Naive thymus-derived CD4-positive, alpha-beta T cell (primary cell): ENCODE measurements around the gene VEZT. TPM values are rescaled to one million over a fixed set of nuclear protein-coding genes. Genes with fewer than 3 reads are reported as not detected.

Source experiments
- ATAC-seq: fragments of 150-1000 bp; cut with Tn5 transposase; 2 replicates; pipeline ENCODE4 v1.10.0; 2021; ENCODE audit warnings: mild to moderate bottlenecking, moderate library complexity
- CTCF ChIA-PET: fragments of 350-600 bp; sonication (Branson Sonifier 250); formaldehyde crosslinking; loops from one replicate; lab custom pipeline; 2021; ENCODE audit warnings: antibody characterized with exemption; lab: Charles Lee
- POLR2A ChIA-PET: fragments of 350-600 bp; sonication (Branson Sonifier 250); formaldehyde crosslinking; loops from one replicate; lab custom pipeline; 2021; ENCODE audit warnings: antibody characterized with exemption, inconsistent platforms; lab: Charles Lee
- DNase-seq, 9 donors: peaks; one replicate each; pipeline versions ENCODE4 v3.0.0 to v3.0.0-alpha.2; 2020 to 2022; ENCODE audit warnings: mixed read lengths in 1 of 9
- H3K27ac ChIP-seq: one replicate; pipeline ENCODE4 v1.7.0; 2013; ENCODE audit warnings: mild to moderate bottlenecking, low read depth, low read length, moderate library complexity
- H3K27me3 ChIP-seq, 2 donors: one replicate each; pipeline ENCODE4 v1.7.0; 2013; ENCODE audit warnings: low read length in 2 of 2, mild to moderate bottlenecking in 2 of 2, moderate library complexity in 2 of 2; ENCODE audit not compliant: control insufficient read depth in 2 of 2, insufficient read depth in 2 of 2
- H3K36me3 ChIP-seq, 3 experiments: 1 replicate in 2 of 3; 2 replicates in 1 of 3; pipeline ENCODE4 v1.7.0; 2013; ENCODE audit warnings: low read length in 3 of 3, mild to moderate bottlenecking in 3 of 3, moderate library complexity in 1 of 3; ENCODE audit not compliant: insufficient read depth in 3 of 3, control insufficient read depth in 2 of 3
- H3K4me1 ChIP-seq, 2 donors: one replicate each; pipeline ENCODE4 v1.7.0; 2013; ENCODE audit warnings: low read length in 2 of 2, mild to moderate bottlenecking in 2 of 2, moderate library complexity in 1 of 2; ENCODE audit not compliant: control insufficient read depth in 2 of 2, insufficient read depth in 2 of 2
- H3K4me3 ChIP-seq: 2 replicates; pipeline ENCODE4 v1.7.0; 2013; ENCODE audit warnings: mild to moderate bottlenecking, low read length
- H3K9me3 ChIP-seq, 3 experiments: 1 replicate in 2 of 3; 2 replicates in 1 of 3; pipeline ENCODE4 v1.7.0; 2013; ENCODE audit warnings: low read length in 3 of 3; ENCODE audit not compliant: control insufficient read depth in 2 of 3
- H3K27ac Mint-ChIP-seq, 9 donors: one replicate each; pipeline ENCODE4 v1.8.0; 2020 to 2022; ENCODE audit warnings: mixed read lengths in 9 of 9, mild to moderate bottlenecking in 8 of 9, moderate library complexity in 5 of 9, inconsistent platforms in 2 of 9
- H3K27me3 Mint-ChIP-seq, 5 donors: one replicate each; pipeline ENCODE4 v1.8.0; 2021 to 2022; ENCODE audit warnings: mixed read lengths in 5 of 5, mild to moderate bottlenecking in 1 of 5
- H3K36me3 Mint-ChIP-seq, 5 donors: one replicate each; pipeline ENCODE4 v1.8.0; 2020 to 2022; ENCODE audit warnings: mixed read lengths in 5 of 5, mild to moderate bottlenecking in 3 of 5, inconsistent platforms in 1 of 5
- H3K4me1 Mint-ChIP-seq, 7 donors: one replicate each; pipeline ENCODE4 v1.8.0; 2020 to 2022; ENCODE audit warnings: mixed read lengths in 7 of 7, mild to moderate bottlenecking in 3 of 7, inconsistent platforms in 1 of 7
- H3K4me3 Mint-ChIP-seq, 10 donors: one replicate each; pipeline ENCODE4 v1.8.0; 2020 to 2022; ENCODE audit warnings: mild to moderate bottlenecking in 10 of 10, mixed read lengths in 10 of 10, moderate library complexity in 6 of 10, inconsistent platforms in 2 of 10
- H3K9me3 Mint-ChIP-seq, 11 donors: one replicate each; pipeline ENCODE4 v1.8.0; 2020 to 2022; ENCODE audit warnings: mixed read lengths in 11 of 11, mild to moderate bottlenecking in 4 of 11, inconsistent platforms in 1 of 11, moderate library complexity in 1 of 11
- intact Hi-C, 2 donors: fragments of 100-400 bp; cut with micrococcal nuclease; formaldehyde crosslinking; loops; one replicate each; pipeline ENCODE4 v1.15.1; 2023
- polyA plus RNA-seq, 2 donors: library from polyadenylated mRNA; unstranded; fragments of 300-500 nt; fragmentation: Illumina TruSeq; gene quantifications; one replicate each; pipeline ENCODE4 v1.2.3, GENCODE V29; 2021
- total RNA-seq, 6 experiments: library from RNA in 5 of 6; stranded (reverse) in 5 of 6; gene quantifications; 1 replicate in 5 of 6; 2 replicates in 1 of 6; pipeline ENCODE4 v1.2.3 and lab custom pipeline; 2021 to 2026

The VEZT gene
- total and polyA plus RNA-seq, 7 experiments from 2014 or later: 23.2 to 48.8 (median 38.7) TPM

DNA sequence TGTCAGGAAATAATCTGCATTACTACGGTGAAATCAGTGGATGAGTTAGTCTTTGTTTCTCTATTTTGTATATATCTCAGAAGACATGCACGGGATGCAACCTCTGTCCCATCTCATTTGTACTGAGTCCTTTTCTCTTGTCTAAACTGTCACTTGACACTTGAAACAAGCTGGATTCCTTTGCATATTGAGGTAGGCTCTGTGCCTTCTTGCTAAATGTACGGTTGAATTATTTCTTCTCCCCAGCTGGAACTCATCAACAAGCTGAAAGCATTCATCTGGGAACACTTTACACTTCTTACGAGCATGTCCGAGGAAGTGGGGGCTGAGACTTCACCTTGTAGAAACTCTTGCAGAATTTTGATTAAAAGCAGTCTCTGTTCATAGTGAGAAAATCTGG lies 119.5 kb downstream of the VEZT start:
- peaks cover 0 to 9% (median 5%) of the 10 kb centered on the region in 7 donors for H3K4me1 Mint-ChIP-seq
- no peak for DNase-seq
- Histone ChIP-seq H3K4me3 (no peak overlapping the region), H3K4me1 (no peaks in the 10 kb centered on the region), H3K27ac (no peak overlapping the region), H3K27me3 (no peaks in the 10 kb centered on the region), H3K9me3 (peaks cover 0 to 4% (median 0%) of the 10 kb centered on the region in 3 experiments), H3K36me3 (no peaks in the 10 kb centered on the region)
- intact Hi-C loops: loop anchor here in 1 of 2 donors (10.0 kb wide), 1 partner anchor 198 kb away; no protein-coding TSS in a partner anchor
- peaks cover 0 to 2% (median 0%) of the 10 kb centered on the region in 5 donors for H3K27me3 Mint-ChIP-seq
- H3K9me3 Mint-ChIP-seq: peaks cover 0 to 11% (median 0%) of the 10 kb centered on the region in 11 donors
- POLR2A ChIA-PET: no interaction called here
- no peak overlapping the region for H3K4me3 Mint-ChIP-seq
- no peak for ATAC-seq
- peak overlapping the region in 2 of 9 donors; percentile 48 to 52 for H3K27ac Mint-ChIP-seq
- H3K36me3 Mint-ChIP-seq: peaks cover 0 to 3% (median 0%) of the 10 kb centered on the region in 5 donors
- CTCF ChIA-PET: no interaction called here

DNA sequence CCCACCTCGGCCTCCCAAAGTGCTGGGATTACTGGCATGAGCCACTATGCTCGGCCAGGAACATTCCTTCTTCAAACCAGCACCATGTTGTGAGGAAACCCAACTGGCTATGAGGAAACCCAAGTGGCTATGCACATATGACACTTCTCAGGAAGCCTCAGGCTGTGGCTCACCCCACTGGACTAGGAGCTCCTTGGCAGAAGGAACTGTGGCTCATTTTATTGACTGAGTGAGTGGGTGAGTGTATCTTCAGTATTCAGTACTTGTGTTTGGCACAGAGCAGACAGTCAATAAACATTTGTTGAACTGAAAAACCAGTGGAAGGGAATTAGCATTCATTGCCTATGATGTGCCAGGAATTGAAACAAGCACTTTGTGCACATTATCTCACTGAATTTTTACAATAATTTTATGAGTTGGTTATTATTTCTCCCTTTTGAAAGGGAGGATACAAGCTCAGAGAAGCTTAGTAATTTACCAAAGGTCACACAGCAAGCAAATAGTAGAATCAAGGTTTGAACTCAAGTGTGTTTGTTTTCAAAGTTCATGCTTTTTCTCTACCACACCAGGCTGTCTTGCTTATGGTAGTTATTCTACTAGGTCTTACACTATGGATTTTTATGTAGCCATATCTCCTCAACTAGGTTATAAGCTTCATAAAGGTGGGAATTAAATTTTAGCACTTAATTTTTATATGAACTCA lies 121.6 kb downstream of the VEZT start:
- intact Hi-C loops: loop anchor here in 1 of 2 donors (10.0 kb wide), 1 partner anchor 196 kb away; no protein-coding TSS in a partner anchor
- H3K27ac Mint-ChIP-seq: no peak overlapping the region
- no peak overlapping the region for H3K27ac ChIP-seq
- no peaks in the 10 kb centered on the region for H3K27me3 ChIP-seq
- peaks cover 0 to 3% (median 0%) of the 10 kb centered on the region in 5 donors for H3K36me3 Mint-ChIP-seq
- H3K9me3 Mint-ChIP-seq: peaks cover 0 to 11% (median 0%) of the 10 kb centered on the region in 11 donors
- DNase-seq (no peak), ATAC-seq (no peak)
- ChIA-PET CTCF (no interaction called here), POLR2A (interaction anchor here (1.0 kb wide), 1 partner anchor 135 kb away, joined by 3 read pairs; the partner anchor contains the start of gene METAP2)
- H3K9me3 ChIP-seq: peaks cover 0 to 4% (median 0%) of the 10 kb centered on the region in 3 experiments
- H3K4me1 Mint-ChIP-seq: peaks cover 0 to 4% (median 4%) of the 10 kb centered on the region in 7 donors
- H3K27me3 Mint-ChIP-seq: peaks cover 0 to 2% (median 0%) of the 10 kb centered on the region in 5 donors
- H3K4me1 ChIP-seq: no peaks in the 10 kb centered on the region
- H3K4me3 ChIP-seq: no peak overlapping the region
- no peaks in the 10 kb centered on the region for H3K36me3 ChIP-seq
- H3K4me3 Mint-ChIP-seq: no peak overlapping the region

DNA sequence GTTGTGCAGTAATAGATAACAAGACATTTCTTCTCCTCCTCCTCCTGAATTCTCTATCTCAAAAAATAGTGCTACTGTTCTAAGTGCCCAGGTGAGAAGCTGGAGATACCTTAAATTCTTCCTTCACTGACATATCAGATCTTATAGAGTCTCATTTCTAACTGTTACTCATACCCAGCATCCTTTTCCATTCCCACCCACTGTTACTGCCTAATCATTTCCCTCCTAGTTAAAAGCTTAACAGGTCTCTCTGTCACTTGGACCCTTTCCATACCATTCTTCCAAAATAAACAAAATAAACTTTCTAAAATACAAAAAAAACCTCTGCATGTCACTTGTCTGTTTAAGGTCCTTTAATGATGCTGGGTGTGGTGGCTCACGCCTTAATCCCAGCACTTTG lies 124.4 kb downstream of the VEZT start:
- ChIA-PET POLR2A (no interaction called here), CTCF (no interaction called here)
- no peak for ATAC-seq

DNA sequence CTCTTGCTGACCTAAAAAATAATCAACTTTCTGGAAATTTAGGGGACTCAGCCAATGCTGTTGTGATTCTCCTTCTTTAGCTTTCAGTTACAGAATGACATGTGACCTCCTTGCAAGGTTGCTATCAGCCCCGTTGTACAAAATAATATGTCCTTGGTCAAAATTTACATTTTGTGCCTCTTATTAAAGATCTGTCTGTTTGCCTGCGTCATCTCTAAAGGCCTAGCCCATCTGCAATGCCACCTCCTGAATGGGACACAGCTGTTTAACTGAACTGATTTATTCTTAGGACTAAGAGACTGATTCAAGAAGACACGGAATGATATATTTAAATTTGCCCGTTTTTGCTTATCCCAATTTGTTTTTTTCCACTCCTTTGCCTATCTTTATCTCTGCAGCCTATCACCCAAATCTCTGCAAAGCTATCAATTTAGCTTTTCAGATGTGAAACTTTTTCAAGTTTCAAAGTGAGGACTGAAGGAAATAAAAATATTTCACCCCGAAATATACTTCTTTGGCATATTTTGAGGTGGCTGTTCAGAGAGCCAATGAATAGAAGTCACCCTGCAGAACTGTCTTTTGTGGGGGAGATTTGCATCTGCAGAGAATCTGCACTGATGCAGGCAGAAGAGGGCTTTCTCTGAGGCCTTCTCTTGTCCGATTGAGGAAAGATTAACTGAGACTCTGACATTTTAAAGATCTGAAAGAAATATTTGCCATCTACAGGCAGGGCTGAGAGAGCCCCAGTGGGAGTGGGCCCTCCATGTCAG lies 126.0 kb downstream of the VEZT start:
- DNase-seq (no peak), ATAC-seq (no peak)
- peaks cover 0 to 3% (median 0%) of the 10 kb centered on the region in 5 donors for H3K36me3 Mint-ChIP-seq
- ChIA-PET CTCF (no interaction called here), POLR2A (no interaction called here)
- H3K36me3 ChIP-seq: no peaks in the 10 kb centered on the region
- H3K27ac ChIP-seq: no peak overlapping the region
- H3K9me3 ChIP-seq: peaks cover 0 to 4% (median 0%) of the 10 kb centered on the region in 3 experiments
- no peak overlapping the region for H3K27ac Mint-ChIP-seq
- no peaks in the 10 kb centered on the region for H3K4me1 Mint-ChIP-seq
- H3K4me1 ChIP-seq: no peaks in the 10 kb centered on the region
- peaks cover 0 to 2% (median 0%) of the 10 kb centered on the region in 5 donors for H3K27me3 Mint-ChIP-seq
- no peak overlapping the region for H3K4me3 ChIP-seq
- no peak overlapping the region for H3K4me3 Mint-ChIP-seq
- H3K27me3 ChIP-seq: no peaks in the 10 kb centered on the region
- intact Hi-C loops: no loop called here
- H3K9me3 Mint-ChIP-seq: peaks cover 0 to 11% (median 0%) of the 10 kb centered on the region in 11 donors

More for the DNA sequence above, 124.4 kb downstream of the VEZT start:
- Histone ChIP-seq H3K9me3 (peaks cover 0 to 4% (median 0%) of the 10 kb centered on the region in 3 experiments), H3K4me1 (no peaks in the 10 kb centered on the region), H3K27me3 (no peaks in the 10 kb centered on the region), H3K27ac (no peak overlapping the region), H3K4me3 (no peak overlapping the region), H3K36me3 (no peaks in the 10 kb centered on the region)
- peaks cover 0 to 11% (median 0%) of the 10 kb centered on the region in 11 donors for H3K9me3 Mint-ChIP-seq
- H3K4me1 Mint-ChIP-seq: no peaks in the 10 kb centered on the region
- H3K27me3 Mint-ChIP-seq: peaks cover 0 to 2% (median 0%) of the 10 kb centered on the region in 5 donors
- H3K4me3 Mint-ChIP-seq: no peak overlapping the region
- H3K36me3 Mint-ChIP-seq: peaks cover 0 to 3% (median 0%) of the 10 kb centered on the region in 5 donors
- H3K27ac Mint-ChIP-seq: no peak overlapping the region
- DNase-seq: no peak
- intact Hi-C loops: no loop called here

DNA sequence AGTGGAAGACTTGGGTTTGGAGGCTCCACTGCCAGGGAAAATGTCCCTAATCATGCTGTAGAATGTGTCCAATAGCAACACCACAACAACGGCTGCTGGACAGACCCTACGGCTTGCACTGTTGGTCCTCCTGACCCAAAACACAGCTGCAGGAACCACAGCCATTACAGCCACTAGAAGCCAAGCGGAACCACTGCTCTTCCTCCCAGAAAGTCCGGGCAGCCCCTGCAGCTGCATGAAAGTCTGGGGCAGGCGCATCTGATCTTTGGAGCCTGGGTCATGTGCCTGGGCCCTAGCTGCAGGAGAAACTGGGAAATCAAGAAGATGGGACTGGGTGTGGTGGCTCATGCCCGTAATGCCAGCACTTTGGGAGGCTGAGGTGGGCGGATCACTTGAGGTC lies 131.7 kb downstream of the VEZT start:
- Histone ChIP-seq H3K4me3 (no peak overlapping the region), H3K27me3 (no peaks in the 10 kb centered on the region), H3K27ac (no peak overlapping the region), H3K36me3 (no peaks in the 10 kb centered on the region), H3K4me1 (no peaks in the 10 kb centered on the region), H3K9me3 (no peaks in the 10 kb centered on the region)
- Mint-ChIP-seq H3K4me1 (no peaks in the 10 kb centered on the region), H3K27ac (no peak overlapping the region), H3K4me3 (no peak overlapping the region), H3K27me3 (peaks cover 0 to 3% (median 0%) of the 10 kb centered on the region in 5 donors), H3K9me3 (no peaks in the 10 kb centered on the region), H3K36me3 (no peaks in the 10 kb centered on the region)
- intact Hi-C loops: no loop called here
- POLR2A ChIA-PET: interaction anchor here (0.6 kb wide), 1 partner anchor 12 kb away, joined by 4 read pairs; no protein-coding TSS in a partner anchor
- DNase-seq (no peak), ATAC-seq (no peak)
- CTCF ChIA-PET: no interaction called here

DNA sequence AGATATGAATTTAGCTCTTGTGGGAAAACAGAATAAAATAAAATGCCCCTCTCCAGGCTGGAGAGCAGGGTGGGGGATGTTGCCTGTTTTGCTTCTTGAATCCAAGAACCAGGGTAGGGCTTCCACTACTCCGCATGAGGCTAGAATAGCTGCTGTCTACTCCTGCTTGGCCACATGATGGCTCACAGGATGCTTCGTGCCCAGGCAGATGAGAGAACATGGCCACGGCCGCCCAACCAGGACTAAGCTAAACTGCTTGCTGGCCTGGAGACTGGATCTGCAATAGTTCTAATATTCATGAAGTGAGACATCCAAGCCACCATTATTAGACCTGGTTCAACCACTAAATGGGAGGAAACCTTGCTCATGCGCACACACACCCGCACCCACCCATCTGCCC lies 134.1 kb downstream of the VEZT start:
- DNase-seq (no peak), ATAC-seq (no peak)
- no peaks in the 10 kb centered on the region for H3K9me3 ChIP-seq
- no peak overlapping the region for H3K4me3 ChIP-seq
- intact Hi-C loops: no loop called here
- peaks cover 0 to 1% (median 0%) of the 10 kb centered on the region in 7 donors for H3K4me1 Mint-ChIP-seq
- POLR2A ChIA-PET: no interaction called here
- CTCF ChIA-PET: no interaction called here
- H3K27ac ChIP-seq: no peak overlapping the region
- no peaks in the 10 kb centered on the region for H3K36me3 Mint-ChIP-seq
- peaks cover 0 to 3% (median 0%) of the 10 kb centered on the region in 5 donors for H3K27me3 Mint-ChIP-seq
- H3K9me3 Mint-ChIP-seq: no peaks in the 10 kb centered on the region
- H3K36me3 ChIP-seq: no peaks in the 10 kb centered on the region
- no peak overlapping the region for H3K27ac Mint-ChIP-seq
- H3K4me3 Mint-ChIP-seq: no peak overlapping the region
- H3K27me3 ChIP-seq: no peaks in the 10 kb centered on the region
- no peaks in the 10 kb centered on the region for H3K4me1 ChIP-seq
